Measurements from ENCODE around the gene MAMDC2.

DNA sequence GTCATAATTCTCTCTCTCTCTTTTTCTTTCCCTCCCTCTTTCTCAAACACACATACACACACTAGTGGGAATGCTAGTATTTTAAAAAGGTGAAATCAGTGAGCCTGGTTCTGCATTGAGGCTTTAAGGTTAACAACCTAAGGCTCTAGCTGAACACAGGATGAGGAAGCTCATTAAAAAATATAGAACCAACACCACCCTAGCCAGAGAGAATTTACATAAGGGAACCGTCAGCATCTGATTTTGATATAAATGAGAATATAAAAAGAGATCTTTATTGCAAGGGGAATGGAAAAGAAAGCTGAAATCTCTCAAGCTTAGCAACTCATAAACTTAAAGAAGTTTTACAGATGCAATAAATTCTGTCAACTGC lies 100.5 kb downstream of the MAMDC2 start:
- no peak for TF ChIP-seq POLR2AphosphoS5 (IDR thresholded peaks at IDR 0.05; ENCODE audit: low read depth, low read length)
- TF ChIP-seq POLR2A (IDR thresholded peaks at IDR 0.05; ENCODE audit: low read depth, low read length) = no peak

All from GM12892 (cell line).